HG03521 (cell line): ENCODE data around the gene KSR2.
"Not testable (repeated sequence)": the region's sequence is repeated elsewhere in the genome, so short reads cannot be mapped to it uniquely, and the experiment has no call there.

Experiments
- ATAC-seq: cut with Tn5 transposase; IDR thresholded peaks from one replicate; pipeline ENCODE4 v1.9.1; 2021; ENCODE audit warnings: mild to moderate bottlenecking, moderate library complexity; ENCODE audit not compliant: unreplicated experiment

KSR2 gene

DNA sequence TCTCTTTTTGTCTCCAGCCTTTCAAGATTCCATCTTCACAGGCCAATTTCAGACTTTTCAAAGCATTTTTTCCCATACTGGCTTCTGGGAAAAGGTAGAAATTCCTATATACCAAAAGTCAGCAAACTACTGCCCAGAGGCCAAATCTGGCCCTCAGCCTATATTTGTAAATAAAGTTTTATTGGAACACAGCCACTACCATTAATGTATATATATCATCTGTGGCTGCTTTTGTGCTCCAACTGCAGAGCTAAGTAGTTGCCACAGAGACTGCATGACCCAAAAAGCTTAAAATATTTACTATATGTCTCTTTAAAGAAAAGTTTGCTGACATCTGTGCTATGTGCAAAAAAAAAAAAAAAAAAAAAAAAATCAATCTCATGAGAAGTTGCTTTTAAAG, 76.3 kb downstream of the KSR2 start:
- no peak for ATAC-seq

DNA sequence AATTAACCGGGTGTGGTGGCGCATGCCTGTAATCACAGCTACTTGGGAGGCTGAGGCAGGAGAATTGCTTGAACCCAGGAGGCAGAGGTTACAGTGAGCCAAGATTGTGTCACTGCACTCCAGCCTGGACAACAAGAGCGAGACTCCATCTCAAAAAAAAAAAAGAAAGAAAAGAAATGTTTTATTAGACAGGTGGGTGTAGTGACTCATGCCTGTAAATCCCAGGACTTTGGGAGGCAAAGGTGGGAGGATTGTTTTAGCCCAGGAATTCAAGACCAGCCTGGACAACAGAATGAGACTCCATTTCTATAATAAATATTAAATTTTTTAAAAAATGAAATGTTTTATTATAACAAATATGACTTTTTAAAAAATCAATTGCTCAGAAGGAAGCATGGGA, 77.5 kb downstream of the KSR2 start:
- not testable (repeated sequence) for ATAC-seq

DNA sequence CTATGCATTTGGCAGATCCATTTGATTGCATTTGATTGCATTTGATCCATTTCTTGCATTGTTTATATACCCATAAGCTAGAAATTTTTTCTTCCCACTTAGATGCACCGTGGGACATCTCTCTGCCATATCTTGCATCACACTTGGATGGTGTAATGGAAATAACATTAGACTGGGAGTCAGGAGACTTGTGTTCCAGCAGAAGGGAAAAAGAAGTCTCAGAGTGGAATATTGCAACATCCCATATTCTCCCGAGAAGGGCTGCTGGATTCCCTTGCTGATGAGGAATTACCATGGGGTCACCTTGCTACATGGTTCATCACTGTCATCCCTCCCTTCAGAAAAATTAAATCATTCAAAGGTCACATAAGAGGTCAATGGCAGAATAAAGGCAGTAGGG, 78.1 kb downstream of the KSR2 start:
- no peak for ATAC-seq

DNA sequence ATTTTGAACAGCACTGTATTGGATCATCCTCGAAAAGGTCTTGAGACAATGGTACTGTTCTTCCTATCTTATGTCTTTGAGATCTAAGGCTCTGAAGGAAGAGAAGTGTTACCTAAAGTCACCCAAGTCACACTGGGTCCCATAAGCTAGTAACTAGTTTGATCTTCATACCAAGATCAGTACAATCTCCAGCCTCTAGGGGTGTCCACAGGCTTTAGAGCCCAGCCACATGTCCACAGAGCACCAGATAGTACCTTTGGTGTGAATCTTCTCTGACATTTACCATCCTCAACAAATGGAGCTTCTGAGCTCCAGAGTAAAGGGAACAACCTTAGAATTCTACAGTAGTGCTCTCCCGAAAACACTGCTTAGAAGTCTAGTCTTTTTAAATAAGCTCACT, 78.7 kb downstream of the KSR2 start:
- no peak for ATAC-seq

DNA sequence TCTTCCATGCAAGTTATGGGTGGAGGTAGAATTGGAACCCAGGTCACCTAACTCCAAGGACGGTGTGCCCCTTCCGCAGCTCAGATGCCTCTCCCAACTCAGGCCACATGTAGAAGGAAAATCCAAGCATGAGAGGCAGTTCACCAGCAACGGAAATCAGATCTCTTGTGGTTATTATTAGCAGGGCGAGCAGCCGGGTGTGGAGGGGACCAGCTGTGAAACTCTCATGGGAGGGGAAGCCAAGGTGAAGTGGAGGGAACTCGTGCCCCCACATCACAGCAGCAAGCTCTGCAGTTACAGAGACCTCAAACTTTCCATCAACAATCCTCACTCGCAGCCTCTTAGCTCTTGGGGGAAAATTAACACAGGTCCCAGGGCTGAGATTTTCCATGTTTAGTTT, 79.7 kb downstream of the KSR2 start:
- no peak for ATAC-seq

DNA sequence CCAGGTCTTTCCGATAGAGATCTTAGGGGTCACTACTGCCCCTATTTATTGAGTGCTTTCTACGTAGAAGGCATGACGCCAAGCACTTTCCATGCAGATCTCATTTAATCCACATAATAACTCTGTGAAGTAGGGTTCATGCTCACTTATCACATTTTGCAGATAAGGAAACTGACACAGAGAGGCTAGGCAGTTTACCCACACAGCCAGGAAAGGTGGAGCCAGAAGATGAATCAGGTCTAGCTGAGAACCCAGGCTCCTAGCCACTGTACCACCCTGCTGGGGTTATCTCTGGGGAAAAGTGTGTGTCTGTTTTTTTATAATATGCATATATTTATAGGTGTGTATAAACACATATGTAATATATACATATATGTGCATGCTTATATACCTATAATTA, 83.6 kb downstream of the KSR2 start:
- ATAC-seq: no peak

DNA sequence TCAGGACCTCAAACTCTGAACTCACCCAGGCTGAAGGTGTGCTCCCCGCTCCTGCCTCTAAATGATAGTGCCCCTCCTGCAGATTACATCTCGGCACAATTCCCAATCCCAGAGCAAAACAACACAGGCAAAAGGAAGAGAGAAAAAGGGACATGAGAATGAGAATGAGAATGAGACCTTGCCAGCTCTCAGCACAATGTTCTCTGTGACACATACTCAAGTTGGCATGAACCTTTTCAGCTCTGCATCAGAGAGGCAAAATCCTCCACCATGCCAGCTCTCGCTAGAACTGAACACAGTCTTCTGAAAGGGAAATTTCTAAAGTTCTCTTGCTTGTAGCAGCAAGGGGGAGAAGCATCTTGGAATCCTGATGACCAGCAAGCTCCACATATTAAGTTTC, 84.6 kb downstream of the KSR2 start:
- no peak for ATAC-seq

DNA sequence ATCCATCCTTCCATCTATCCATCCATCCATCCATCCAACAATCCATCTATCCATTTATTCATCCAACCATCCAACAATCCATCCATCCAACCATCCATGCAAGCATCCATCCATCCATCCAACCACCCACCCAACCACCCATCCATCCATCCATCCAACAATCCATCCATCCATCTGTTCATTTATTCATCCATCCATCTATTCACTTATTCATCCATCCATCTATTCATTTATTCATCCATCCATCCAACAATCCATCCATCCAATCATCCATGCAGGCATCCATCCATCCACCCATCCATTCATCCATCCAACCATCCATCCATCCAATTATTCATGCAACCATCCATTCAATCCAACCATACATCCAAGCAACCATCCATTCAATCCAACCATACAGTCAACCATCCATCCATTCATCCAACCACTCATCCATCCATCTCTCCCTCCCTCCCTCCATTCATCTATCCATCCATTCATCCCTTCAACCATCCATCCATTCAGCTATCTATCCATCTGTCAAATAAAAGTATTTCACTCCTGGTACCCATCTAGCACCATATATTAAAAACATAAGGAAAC, 86.1 kb downstream of the KSR2 start:
- ATAC-seq: no peak

DNA sequence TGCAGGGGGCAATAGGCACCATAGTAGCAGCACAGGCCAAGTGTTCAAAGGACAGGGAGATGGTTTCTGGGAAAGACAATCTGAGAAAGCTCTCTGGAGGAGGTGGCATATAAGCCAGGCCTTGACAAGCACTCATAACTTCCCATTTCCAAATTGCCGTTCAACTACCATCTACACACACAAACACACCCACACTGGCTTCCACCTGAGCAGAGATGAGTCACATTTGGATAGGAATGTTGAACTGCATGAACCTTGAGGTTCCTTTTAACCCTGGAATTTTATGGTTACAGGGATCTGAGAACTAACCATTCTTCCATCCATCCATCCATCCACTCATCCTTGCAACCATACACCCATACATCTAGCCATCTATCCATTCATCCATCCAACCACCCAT, 86.6 kb downstream of the KSR2 start:
- no peak for ATAC-seq

DNA sequence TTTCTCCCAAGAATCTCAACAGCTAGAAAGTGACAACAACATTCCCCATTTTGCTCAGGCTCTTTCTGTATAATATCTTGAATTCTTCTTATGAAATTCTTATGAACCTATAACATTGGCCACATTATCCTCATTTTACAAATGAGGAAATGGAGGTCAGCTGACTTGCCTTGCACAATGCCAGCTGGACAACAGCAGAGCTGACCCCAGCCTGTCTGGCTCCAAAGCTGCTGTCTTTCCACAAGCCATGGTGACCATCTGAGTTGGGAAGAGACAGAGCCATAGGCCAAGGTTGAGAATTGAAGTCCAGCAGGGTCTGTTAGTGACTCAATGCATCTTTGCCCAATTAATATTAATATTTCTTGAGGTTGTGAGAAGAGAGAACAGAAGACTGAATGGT, 87.3 kb downstream of the KSR2 start:
- no peak for ATAC-seq

DNA sequence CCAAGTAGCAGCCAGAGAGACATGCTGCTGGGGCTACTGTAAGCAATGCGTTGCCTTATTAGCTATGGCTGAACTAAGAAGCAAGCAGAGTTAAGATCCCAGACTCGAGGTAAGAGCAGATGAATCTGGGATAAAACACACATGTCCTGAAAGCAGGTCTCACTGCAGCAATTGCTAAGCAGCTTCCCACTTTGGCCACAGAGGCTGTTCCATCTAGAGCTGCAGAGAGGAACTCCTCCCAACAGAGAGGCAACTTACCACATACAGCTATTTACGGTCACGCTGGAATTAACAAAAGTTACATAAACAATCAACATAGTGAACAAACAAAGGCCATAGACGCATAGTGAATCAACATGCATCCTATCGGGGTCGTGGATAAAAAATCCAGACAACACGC, 90.2 kb downstream of the KSR2 start:
- ATAC-seq: no peak

DNA sequence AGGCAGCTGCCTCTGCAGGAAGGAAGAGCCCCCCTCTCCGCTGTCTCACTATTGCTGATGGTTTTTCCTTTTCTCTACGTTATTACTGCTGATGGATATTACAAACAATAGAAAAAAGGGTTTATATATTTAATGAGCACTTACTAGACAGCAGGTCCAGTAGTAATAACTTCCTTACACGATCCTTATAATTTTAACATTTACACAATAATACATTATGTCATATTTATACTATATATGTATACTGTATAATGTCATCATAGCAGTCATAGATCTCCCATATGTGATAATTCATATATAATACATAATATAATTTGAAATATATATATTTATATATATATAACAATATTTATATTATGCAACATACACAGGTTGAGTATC, 92.4 kb downstream of the KSR2 start:
- ATAC-seq: no peak

DNA sequence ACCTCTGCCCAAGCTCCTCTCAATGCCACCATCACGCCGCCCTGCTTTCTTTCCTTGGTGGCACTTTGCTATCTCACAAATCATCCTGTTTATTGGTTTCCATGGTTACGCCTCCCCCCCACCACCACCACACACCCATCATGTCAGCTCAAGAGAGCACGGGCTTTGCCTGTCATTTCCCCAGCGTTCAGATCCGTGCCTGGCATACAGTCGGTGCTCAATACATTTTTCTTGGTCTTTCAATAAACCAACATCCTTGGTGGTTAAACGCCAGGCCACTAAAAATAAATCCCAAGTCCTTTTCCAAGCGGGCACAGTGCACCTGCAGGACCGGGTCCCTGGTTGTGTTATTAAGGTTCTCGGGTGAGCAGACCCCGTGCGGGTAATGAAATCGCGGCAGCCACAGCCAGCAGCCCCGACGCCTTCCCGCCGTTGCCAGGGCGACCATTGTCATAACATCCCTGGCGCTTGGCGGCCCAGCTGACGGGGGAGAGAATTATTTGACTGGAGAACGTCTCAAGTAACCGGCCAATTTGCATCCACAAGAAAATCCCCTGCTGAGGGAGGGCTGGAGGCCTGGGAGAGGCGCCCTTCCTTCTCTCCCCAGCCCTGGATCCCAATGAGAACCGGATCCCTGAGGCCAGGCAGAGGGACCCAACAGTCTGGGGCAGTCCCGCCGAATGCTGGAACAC, 92.9 kb downstream of the KSR2 start:
- peak; percentile 51 for ATAC-seq

DNA sequence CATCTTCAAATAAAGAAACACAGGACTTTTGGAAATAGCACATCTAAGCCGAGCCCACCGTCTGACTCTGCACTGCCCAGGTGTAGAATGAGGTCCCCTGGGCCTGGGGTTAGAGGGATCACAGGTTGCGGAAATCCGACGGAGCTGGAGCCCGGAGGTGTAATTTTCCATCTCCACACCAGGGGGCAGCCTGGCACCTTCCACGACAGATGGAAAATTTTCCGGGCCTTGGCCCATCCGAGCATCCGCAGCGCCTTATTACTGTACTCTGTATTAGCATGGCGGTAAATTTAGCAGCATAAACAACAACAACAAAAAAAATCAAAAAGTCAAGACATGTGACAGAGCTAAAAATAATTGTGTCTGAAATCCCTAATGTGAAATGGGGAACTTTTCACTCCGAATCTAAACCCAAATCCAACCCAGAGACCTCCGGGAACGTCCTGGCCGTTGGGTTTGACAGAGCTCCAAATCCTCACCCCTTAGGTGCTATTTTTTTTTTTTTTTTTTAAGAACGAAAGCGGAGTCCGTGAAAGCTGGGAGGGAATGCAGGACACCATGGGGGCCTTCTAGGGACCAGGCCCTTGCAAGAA, 93.9 kb downstream of the KSR2 start:
- ATAC-seq: no peak

DNA sequence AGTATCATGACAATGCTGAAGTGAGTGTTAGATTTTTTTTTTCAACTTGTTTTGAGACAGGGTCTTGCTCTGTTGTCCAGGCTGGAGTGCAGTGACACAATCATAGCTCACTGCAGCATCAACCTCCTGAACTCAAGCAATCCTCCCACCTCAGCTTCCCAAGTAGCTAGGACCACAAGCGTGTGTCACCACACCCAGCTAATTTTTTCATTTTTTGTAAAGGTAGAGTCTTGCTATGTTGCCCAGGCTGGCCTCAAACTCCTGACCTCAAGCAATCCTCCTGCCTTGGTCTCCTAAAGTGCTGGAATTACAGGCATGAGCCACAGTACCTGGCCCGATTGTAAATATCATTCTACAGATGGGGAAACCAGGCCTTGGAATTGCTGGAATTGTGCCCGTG, 94.6 kb downstream of the KSR2 start:
- not testable (repeated sequence) for ATAC-seq

DNA sequence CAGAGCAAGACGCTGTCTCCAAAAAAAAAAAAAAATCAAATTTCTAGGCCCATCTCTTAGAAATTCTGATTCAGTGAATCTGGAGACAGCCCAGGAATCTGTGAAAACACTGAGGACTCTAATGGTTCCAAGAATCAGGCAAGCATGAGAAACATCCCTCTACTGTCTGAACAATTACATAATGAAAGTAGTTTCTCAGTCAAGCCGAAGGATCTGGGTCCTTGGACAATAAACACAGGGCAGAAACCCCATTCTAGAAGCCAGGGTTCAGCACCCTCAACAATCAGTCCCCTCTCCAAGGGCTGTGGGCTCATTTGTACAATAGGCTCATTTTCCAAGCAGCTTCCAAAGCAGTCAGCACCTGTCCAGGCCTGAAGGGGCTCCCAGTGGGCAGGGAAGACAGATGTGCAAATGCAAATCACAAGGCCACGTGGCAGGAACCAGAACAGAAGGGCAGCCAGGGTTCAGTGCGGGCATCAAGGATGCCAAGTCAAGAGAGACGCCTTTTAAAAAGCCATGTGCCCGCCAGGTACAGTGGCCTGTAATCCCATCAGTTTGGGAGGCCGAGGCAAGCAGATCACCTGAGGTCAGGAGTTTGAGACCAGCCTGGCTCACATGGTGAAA, 96.1 kb downstream of the KSR2 start:
- no peak for ATAC-seq

DNA sequence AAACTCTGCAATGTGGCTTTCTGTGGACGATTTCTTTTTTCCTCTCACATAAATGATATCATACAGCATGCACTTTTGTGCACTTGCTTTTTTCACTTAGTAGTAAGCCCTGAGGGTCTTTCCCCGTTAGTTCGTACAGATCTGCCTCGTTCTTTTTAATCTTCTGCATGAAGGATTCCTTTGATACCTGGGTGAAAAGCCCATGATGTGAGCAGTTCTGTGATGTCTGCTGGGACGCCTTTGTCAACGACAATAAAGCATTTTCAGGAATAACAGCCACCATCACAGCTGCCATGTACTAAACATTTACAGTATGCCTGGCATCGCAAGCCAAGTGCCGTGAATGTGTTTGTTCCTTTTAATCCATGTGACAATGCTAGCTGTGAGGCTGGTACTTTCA, 99.2 kb downstream of the KSR2 start:
- ATAC-seq: no peak

DNA sequence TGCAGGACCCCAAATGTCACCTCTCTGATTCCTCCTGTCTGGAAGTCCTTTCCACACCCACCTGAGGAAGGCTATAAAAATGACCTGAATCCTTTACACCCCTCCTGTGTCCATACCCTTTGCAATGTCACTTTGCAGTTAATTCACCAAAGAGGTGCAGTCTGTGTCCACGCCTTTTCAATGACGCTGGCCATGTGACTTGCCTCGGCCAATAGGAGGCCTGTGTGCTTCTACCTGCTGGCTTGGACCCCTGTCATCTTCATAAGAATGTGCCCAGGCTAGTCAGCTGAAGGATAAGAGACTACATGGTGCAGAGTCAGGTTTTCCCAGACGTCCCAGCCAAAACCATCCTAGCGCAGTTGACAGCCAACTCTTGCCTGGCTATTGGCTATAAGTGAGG, 101.4 kb downstream of the KSR2 start:
- no peak for ATAC-seq

DNA sequence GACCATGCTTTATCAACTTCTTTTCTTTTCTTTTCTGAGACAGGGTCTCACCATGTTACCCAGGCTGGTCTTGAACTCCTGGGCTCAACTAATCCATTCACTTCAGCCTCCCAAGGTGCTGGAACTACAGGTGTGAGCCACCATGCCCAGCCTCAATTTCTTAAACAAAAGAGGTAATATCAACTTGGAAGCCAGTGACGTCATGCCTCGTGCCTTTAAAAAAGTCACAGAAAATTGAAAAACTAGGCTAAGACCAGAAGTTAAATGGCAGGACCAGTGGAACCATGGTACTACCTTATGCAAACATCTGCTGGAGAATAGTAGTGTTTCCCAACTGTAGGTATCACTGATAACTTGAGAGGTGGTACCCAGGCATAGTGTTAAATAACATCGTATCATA, 103.3 kb downstream of the KSR2 start:
- no peak for ATAC-seq

DNA sequence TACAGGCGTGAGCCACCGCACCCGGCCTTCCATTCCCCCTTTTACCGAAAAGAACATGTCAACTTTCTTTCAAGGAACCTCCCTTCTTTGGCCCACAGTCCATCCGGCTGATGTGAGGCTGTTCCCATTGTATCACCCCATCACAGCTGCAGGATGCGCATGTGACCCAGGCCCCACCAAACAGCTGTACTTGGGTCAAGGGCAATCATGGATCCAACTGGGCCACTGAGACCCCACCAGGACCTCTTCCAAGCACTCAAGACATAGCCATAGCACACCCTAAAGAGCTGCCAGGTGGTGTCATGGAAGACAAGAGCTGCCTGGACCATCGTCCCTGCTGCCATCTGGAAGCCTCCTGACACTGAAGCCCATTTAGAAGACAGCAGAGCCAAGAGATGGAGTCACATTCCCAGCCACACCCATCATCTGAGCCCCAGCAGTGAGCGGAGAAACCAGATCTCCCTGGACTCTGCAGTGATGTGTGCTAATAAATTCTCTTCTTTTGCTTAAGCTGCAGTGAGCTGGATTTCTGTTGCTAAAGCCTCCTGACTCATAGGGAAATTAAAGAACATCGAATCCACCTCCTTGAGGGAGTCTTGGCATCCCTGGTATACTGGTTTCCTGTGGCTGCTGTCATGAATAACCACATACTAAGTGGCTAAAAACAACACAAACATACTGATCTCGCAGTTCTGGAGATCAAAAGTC, 105.6 kb downstream of the KSR2 start:
- no peak for ATAC-seq

DNA sequence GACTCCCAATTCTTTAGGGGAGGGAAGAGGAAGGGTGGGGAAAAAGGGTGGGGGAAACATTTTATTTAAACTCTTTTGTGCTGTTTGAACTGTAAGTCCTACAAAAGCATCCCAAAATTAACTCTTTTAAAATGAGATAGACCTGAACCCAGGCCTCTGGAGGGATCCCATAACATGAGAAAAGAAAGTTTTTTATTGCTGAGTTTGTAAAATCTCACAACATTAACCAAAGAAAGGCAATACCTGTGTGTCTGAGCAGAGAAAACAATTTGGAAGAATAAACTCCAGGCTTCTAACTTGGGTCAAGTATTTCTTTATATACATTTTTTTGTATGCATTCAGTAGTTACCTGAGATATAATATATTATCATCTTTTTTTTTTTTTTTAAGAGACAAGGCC, 107.1 kb downstream of the KSR2 start:
- no peak for ATAC-seq
